Measurements from ENCODE around the gene ANXA1.

Gene ANXA1

GRCh38 chr9:73141282-73141681 is 10.4 kb upstream of the ANXA1 start:
- no peak overlapping the region for H3K18ac ChIP-seq (ENCODE audit: low read length)
- H3K23ac ChIP-seq (ENCODE audit: low read length) = no peak overlapping the region
- no peak overlapping the region for H4K12ac ChIP-seq (ENCODE audit: low read depth, low read length)
- peak overlapping the region; percentile 68 for H2BK5ac ChIP-seq (ENCODE audit: low read depth, low read length, poor library complexity)
- H3K4ac ChIP-seq (ENCODE audit: low read depth, low read length) = no peak overlapping the region
- H3K27me3 ChIP-seq (ENCODE audit: insufficient read depth, low read length) = no peaks in the 10 kb centered on the region
- no peak overlapping the region for H3K9ac ChIP-seq (ENCODE audit: low read length)
- peaks cover 7 to 13% of the 10 kb centered on the region in 2 experiments for H3K4me1 ChIP-seq (ENCODE audit: control insufficient read depth in 1 of 2, insufficient read depth in 2 of 2, low read length in 2 of 2)
- H3K36me3 ChIP-seq (ENCODE audit: control insufficient read depth in 1 of 2, insufficient read depth in 2 of 2, low read length in 2 of 2) = no peaks in the 10 kb centered on the region
- no peak overlapping the region for H2BK120ac ChIP-seq (ENCODE audit: insufficient read depth, low read length, poor library complexity)
- H3K79me1 ChIP-seq (ENCODE audit: low read length) = peaks cover 12% of the 10 kb centered on the region
- no peaks in the 10 kb centered on the region for H3K79me2 ChIP-seq (ENCODE audit: control insufficient read depth, insufficient read depth, low read length, poor library complexity)
- H3K27ac ChIP-seq (ENCODE audit: low read depth, low read length) = peak overlapping the region; percentile 90
- no peak overlapping the region for H2AFZ ChIP-seq (ENCODE audit: insufficient read depth, low read length, poor library complexity)
- peak; percentile 27 to 93 for DNase-seq
- H3K9me3 ChIP-seq (ENCODE audit: insufficient read depth, low read depth, low read length) = no peaks in the 10 kb centered on the region
- no peak overlapping the region for H4K8ac ChIP-seq (ENCODE audit: low read depth, low read length)
- no peak overlapping the region for H3K14ac ChIP-seq (ENCODE audit: low read length)
- no peak overlapping the region for H4K91ac ChIP-seq (ENCODE audit: low read depth, low read length)
- no CpG with 5 or more reads among the region's 1 CpG for WGBS (ENCODE audit: extremely low coverage, insufficient coverage, insufficient read length)
- no peak overlapping the region for H3K4me3 ChIP-seq (ENCODE audit: low read depth, low read length)
- no peak overlapping the region for H2AK5ac ChIP-seq (ENCODE audit: low read length)
- no peak overlapping the region for H3K4me2 ChIP-seq (ENCODE audit: low read length)
- no peak overlapping the region for H2BK12ac ChIP-seq (ENCODE audit: low read length)

GRCh38 chr9:73143711-73144328 is 7.8 kb upstream of the ANXA1 start:
- Histone ChIP-seq H3K36me3 (ENCODE audit: control insufficient read depth in 1 of 2, insufficient read depth in 2 of 2, low read length in 2 of 2) (no peaks in the 10 kb centered on the region), H2BK12ac (ENCODE audit: low read length) (no peak overlapping the region), H4K8ac (ENCODE audit: low read depth, low read length) (no peak overlapping the region), H2AFZ (ENCODE audit: insufficient read depth, low read length, poor library complexity) (no peak overlapping the region), H2AK5ac (ENCODE audit: low read length) (no peak overlapping the region), H3K9ac (ENCODE audit: low read length) (no peak overlapping the region), H3K4ac (ENCODE audit: low read depth, low read length) (no peak overlapping the region), H3K79me2 (ENCODE audit: control insufficient read depth, insufficient read depth, low read length, poor library complexity) (no peaks in the 10 kb centered on the region), H3K79me1 (ENCODE audit: low read length) (peaks cover 16% of the 10 kb centered on the region), H3K27ac (ENCODE audit: low read depth, low read length) (peak overlapping the region; percentile 71), H3K4me3 (ENCODE audit: low read depth, low read length) (no peak overlapping the region), H3K23ac (ENCODE audit: low read length) (no peak overlapping the region), H2BK120ac (ENCODE audit: insufficient read depth, low read length, poor library complexity) (peak overlapping the region; percentile 51), H3K18ac (ENCODE audit: low read length) (no peak overlapping the region), H3K4me2 (ENCODE audit: low read length) (no peak overlapping the region), H4K91ac (ENCODE audit: low read depth, low read length) (no peak overlapping the region), H3K4me1 (ENCODE audit: control insufficient read depth in 1 of 2, insufficient read depth in 2 of 2, low read length in 2 of 2) (peaks cover 10 to 16% of the 10 kb centered on the region in 2 experiments), H2BK5ac (ENCODE audit: low read depth, low read length, poor library complexity) (no peak overlapping the region), H3K14ac (ENCODE audit: low read length) (no peak overlapping the region), H3K9me3 (ENCODE audit: insufficient read depth, low read depth, low read length) (no peaks in the 10 kb centered on the region), H4K12ac (ENCODE audit: low read depth, low read length) (no peak overlapping the region), H3K27me3 (ENCODE audit: insufficient read depth, low read length) (no peaks in the 10 kb centered on the region)
- no CpG with 5 or more reads among the region's 2 CpGs for WGBS (ENCODE audit: extremely low coverage, insufficient coverage, insufficient read length)
- peak; percentile 29 to 98 for DNase-seq

- Histone ChIP-seq H3K4me3 (ENCODE audit: low read depth, low read length) (no peak overlapping the region), H4K8ac (ENCODE audit: low read depth, low read length) (no peak overlapping the region), H2BK5ac (ENCODE audit: low read depth, low read length, poor library complexity) (no peak overlapping the region), H3K36me3 (ENCODE audit: control insufficient read depth in 1 of 2, insufficient read depth in 2 of 2, low read length in 2 of 2) (no peaks in the 10 kb centered on the region), H2BK120ac (ENCODE audit: insufficient read depth, low read length, poor library complexity) (no peak overlapping the region), H3K27ac (ENCODE audit: low read depth, low read length) (no peak overlapping the region), H2AFZ (ENCODE audit: insufficient read depth, low read length, poor library complexity) (no peak overlapping the region), H4K91ac (ENCODE audit: low read depth, low read length) (no peak overlapping the region), H3K9me3 (ENCODE audit: insufficient read depth, low read depth, low read length) (no peaks in the 10 kb centered on the region), H2BK12ac (ENCODE audit: low read length) (no peak overlapping the region), H4K12ac (ENCODE audit: low read depth, low read length) (no peak overlapping the region), H3K23ac (ENCODE audit: low read length) (no peak overlapping the region), H3K4ac (ENCODE audit: low read depth, low read length) (no peak overlapping the region), H3K79me1 (ENCODE audit: low read length) (peaks cover 19% of the 10 kb centered on the region), H3K27me3 (ENCODE audit: insufficient read depth, low read length) (no peaks in the 10 kb centered on the region), H3K4me1 (ENCODE audit: control insufficient read depth in 1 of 2, insufficient read depth in 2 of 2, low read length in 2 of 2) (peaks cover 10 to 16% of the 10 kb centered on the region in 2 experiments), H2AK5ac (ENCODE audit: low read length) (no peak overlapping the region), H3K18ac (ENCODE audit: low read length) (no peak overlapping the region), H3K9ac (ENCODE audit: low read length) (no peak overlapping the region), H3K4me2 (ENCODE audit: low read length) (no peak overlapping the region), H3K79me2 (ENCODE audit: control insufficient read depth, insufficient read depth, low read length, poor library complexity) (no peaks in the 10 kb centered on the region), H3K14ac (ENCODE audit: low read length) (no peak overlapping the region)
- DNase-seq = no peak
- no CpG with 5 or more reads among the region's 2 CpGs for WGBS (ENCODE audit: extremely low coverage, insufficient coverage, insufficient read length)
Observed at GRCh38 chr9:73146111-73146815, 5.4 kb upstream of the ANXA1 start.

GRCh38 chr9:73148447-73148937 is 3.2 kb upstream of the ANXA1 start:
- WGBS (ENCODE audit: extremely low coverage, insufficient coverage, insufficient read length) = no CpG with 5 or more reads among the region's 3 CpGs
- no peaks in the 10 kb centered on the region for H3K27me3 ChIP-seq (ENCODE audit: insufficient read depth, low read length)
- H3K36me3 ChIP-seq (ENCODE audit: control insufficient read depth in 1 of 2, insufficient read depth in 2 of 2, low read length in 2 of 2) = no peaks in the 10 kb centered on the region
- H3K4me1 ChIP-seq (ENCODE audit: control insufficient read depth in 1 of 2, insufficient read depth in 2 of 2, low read length in 2 of 2) = peaks cover 3 to 8% of the 10 kb centered on the region in 2 experiments
- no peak overlapping the region for H3K23ac ChIP-seq (ENCODE audit: low read length)
- no peak overlapping the region for H2BK12ac ChIP-seq (ENCODE audit: low read length)
- peak in 1 of 2 donors; percentile 31 for DNase-seq
- no peak overlapping the region for H3K14ac ChIP-seq (ENCODE audit: low read length)
- H3K9me3 ChIP-seq (ENCODE audit: insufficient read depth, low read depth, low read length) = no peaks in the 10 kb centered on the region
- no peak overlapping the region for H3K18ac ChIP-seq (ENCODE audit: low read length)
- H3K27ac ChIP-seq (ENCODE audit: low read depth, low read length) = peak overlapping the region; percentile 92
- H3K9ac ChIP-seq (ENCODE audit: low read length) = no peak overlapping the region
- H3K4me2 ChIP-seq (ENCODE audit: low read length) = no peak overlapping the region
- no peak overlapping the region for H3K4ac ChIP-seq (ENCODE audit: low read depth, low read length)
- H4K91ac ChIP-seq (ENCODE audit: low read depth, low read length) = no peak overlapping the region
- H3K79me2 ChIP-seq (ENCODE audit: control insufficient read depth, insufficient read depth, low read length, poor library complexity) = peaks cover 2% of the 10 kb centered on the region
- peaks cover 11% of the 10 kb centered on the region for H3K79me1 ChIP-seq (ENCODE audit: low read length)
- no peak overlapping the region for H4K12ac ChIP-seq (ENCODE audit: low read depth, low read length)
- H2BK120ac ChIP-seq (ENCODE audit: insufficient read depth, low read length, poor library complexity) = no peak overlapping the region
- H3K4me3 ChIP-seq (ENCODE audit: low read depth, low read length) = no peak overlapping the region
- no peak overlapping the region for H2AK5ac ChIP-seq (ENCODE audit: low read length)
- no peak overlapping the region for H2AFZ ChIP-seq (ENCODE audit: insufficient read depth, low read length, poor library complexity)
- no peak overlapping the region for H4K8ac ChIP-seq (ENCODE audit: low read depth, low read length)
- no peak overlapping the region for H2BK5ac ChIP-seq (ENCODE audit: low read depth, low read length, poor library complexity)

Data from trophoblast cell (in vitro differentiated cells and primary cell).